Prostate gland (tissue), 2 donors: ENCODE results near the gene SLC28A3. TPM values are rescaled to one million over a fixed set of nuclear protein-coding genes. Genes with fewer than 3 reads are reported as not detected.
A peak's percentile ranks its signal among the peaks of the same experiment; 100 is the strongest.

ENCODE experiments used
- DNase-seq: peaks from one replicate; pipeline ENCODE4 v3.0.0-alpha.2; 2019; ENCODE audit warnings: low spot score
- H3K27ac ChIP-seq, 2 donors: fragments of 200-600 bp; sonication (generic); 2 replicates each; pipeline ENCODE4 v1.5.1; 2017 to 2019
- H3K27me3 ChIP-seq: fragments of 200-600 bp; sonication (generic); replicated peaks from 2 replicates; pipeline ENCODE4 v1.5.1; 2019; ENCODE audit not compliant: insufficient read depth
- H3K36me3 ChIP-seq, 2 donors: fragments of 200-600 bp; sonication (generic); 1 replicate in 1 of 2; 2 replicates in 1 of 2; pipeline versions ENCODE4 v1.5.1 to v1.8.1; 2017 to 2019
- H3K4me1 ChIP-seq: fragments of 200-600 bp; sonication (generic); replicated peaks from 2 replicates; pipeline ENCODE4 v1.5.1; 2019
- H3K4me3 ChIP-seq, 2 donors: fragments of 200-600 bp; sonication (generic); 2 replicates each; pipeline ENCODE4 v1.5.1; 2017 to 2019
- H3K9me3 ChIP-seq: fragments of 200-600 bp; sonication (generic); 2 replicates; pipeline ENCODE4 v1.5.1; 2017
- CTCF ChIP-seq, 4 experiments: fragments of 200-600 bp in 2 of 4; fragments of 450-650 bp in 2 of 4; sonication (generic) in 2 of 4; IDR thresholded peaks; 1 replicate in 3 of 4; 2 replicates in 1 of 4; pipeline ENCODE4 v1.5.1; 2016 to 2019; ENCODE audit warnings: antibody characterized with exemption in 4 of 4, mild to moderate bottlenecking in 2 of 4, moderate library complexity in 2 of 4
- POLR2A ChIP-seq: fragments of 450-650 bp; IDR thresholded peaks from one replicate; pipeline ENCODE4 v1.6.1; 2016; ENCODE audit warnings: antibody characterized with exemption, mild to moderate bottlenecking
- POLR2AphosphoS5 ChIP-seq: sonication (generic); formaldehyde crosslinking; IDR thresholded peaks from one replicate; pipeline ENCODE4 v1.6.1; 2017; ENCODE audit warnings: antibody characterized with exemption
- WGBS: methylation state at CpG from one replicate; pipeline ENCODE4 v1.1.5; 2018; 5-methylcytosine and 5-hydroxymethylcytosine counted together
- intact Hi-C: fragments of 100-400 bp; cut with DNase I; formaldehyde crosslinking; loops from one replicate; pipeline ENCODE4 v1.14.2; 2022
- total RNA-seq, 2 donors: library from RNA; depleted of rRNA; stranded (reverse); fragments of >200 nt; gene quantifications; one replicate each; pipeline ENCODE4 v1.1.0, GENCODE V29; 2016

Gene SLC28A3
- total RNA-seq, 2 donors from 2014 or later, result 0.23 TPM; not detected in 1

DNA sequence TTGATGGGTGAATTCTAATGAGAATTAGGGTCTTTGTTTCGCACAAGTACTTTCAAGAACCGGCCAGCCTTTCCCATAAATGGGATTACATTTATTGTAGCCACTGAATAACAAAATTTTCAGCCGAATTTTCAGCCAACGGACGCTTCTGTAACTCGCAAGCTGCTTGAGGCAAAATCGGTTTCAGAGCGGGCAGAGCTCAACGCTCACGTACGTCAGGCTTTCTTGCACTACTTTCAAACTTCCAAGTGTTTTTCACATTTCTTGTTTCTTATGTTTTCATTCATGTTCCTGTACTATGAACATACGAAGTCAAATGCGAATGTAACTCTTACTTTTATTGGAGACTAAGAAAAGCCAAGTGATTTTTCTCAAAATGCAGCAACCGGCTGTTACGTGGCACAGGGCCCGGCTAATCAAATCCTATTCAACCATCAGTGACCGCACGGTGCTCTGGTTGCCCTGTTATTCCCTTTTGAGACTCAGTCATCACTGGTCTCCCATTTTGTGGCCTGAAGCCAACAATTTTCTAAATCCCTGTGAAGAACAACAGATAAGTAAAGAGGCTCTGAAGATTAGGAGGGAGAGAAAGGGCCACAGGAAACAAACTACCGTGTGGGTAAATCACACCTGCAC lies 68.5 kb downstream of the SLC28A3 start:
- no peak for DNase-seq
- TF ChIP-seq POLR2A (no peak), CTCF (IDR thresholded peaks at IDR 0.05) (no peak), POLR2AphosphoS5 (no peak)
- Histone ChIP-seq H3K36me3 (no peaks in the 10 kb centered on the region), H3K9me3 (no peaks in the 10 kb centered on the region), H3K4me3 (peak overlapping the region in 1 of 2 donors; percentile 2), H3K4me1 (no peaks in the 10 kb centered on the region), H3K27me3 (peaks cover 4% of the 10 kb centered on the region), H3K27ac (no peak overlapping the region)
- 60% methylated on average over 19 of the region's 19 CpGs for WGBS
- intact Hi-C loops, result loop anchor here (5.0 kb wide), 1 partner anchor 45 kb away; no protein-coding TSS in a partner anchor

- 3% methylated on average over 17 of the region's 17 CpGs for WGBS
- Histone ChIP-seq H3K9me3 (no peaks in the 10 kb centered on the region), H3K36me3 (no peaks in the 10 kb centered on the region), H3K27me3 (peaks cover 4% of the 10 kb centered on the region), H3K27ac (no peak overlapping the region), H3K4me3 (peak overlapping the region in 1 of 2 donors; percentile 2), H3K4me1 (no peaks in the 10 kb centered on the region)
- peak; percentile 7 for DNase-seq
- no peak for TF ChIP-seq POLR2AphosphoS5
- no peak for TF ChIP-seq CTCF (IDR thresholded peaks at IDR 0.05)
- no peak for TF ChIP-seq POLR2A
- intact Hi-C loops, result loop anchor here (5.0 kb wide), 1 partner anchor 46 kb away; no protein-coding TSS in a partner anchor
These were observed 69.0 kb downstream of the SLC28A3 start for GRCh38 chr9:84271531-84271900.

DNA sequence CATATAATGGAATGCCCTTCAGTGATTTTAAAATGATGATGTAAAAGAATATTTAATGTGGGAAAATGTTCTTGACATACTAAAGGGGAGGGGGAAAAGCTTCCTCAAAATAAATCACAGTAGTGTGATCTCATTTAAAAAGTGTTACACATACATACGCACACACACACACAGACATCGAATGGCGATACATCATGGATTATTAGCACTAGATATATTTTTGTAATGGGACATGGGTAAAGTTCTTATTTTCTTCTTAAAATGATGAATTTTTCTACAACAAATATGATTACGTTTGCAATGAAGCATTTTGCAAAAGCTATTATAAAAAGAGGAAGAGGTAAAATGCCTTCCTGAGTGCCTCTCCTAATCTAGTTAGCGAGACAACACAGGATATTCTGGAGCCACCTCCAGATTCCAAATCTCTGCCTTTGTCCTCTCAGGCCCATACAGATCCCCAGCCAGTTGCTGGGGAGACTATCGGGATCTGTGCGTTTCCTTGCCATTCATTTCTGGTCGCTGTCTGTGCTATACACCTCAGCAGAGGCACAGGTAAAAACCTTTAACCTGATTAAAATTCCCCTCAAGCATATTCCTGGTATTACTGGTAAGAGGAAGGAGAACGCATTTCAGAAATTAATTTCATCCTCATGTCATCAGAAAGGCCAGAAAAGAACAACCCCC lies 69.6 kb downstream of the SLC28A3 start:
- DNase-seq, result no peak
- peaks cover 4% of the 10 kb centered on the region for H3K27me3 ChIP-seq
- intact Hi-C loops, result loop anchor here (5.0 kb wide), 1 partner anchor 46 kb away; no protein-coding TSS in a partner anchor
- H3K4me3 ChIP-seq, result no peak overlapping the region
- no peaks in the 10 kb centered on the region for H3K36me3 ChIP-seq
- 44% methylated on average over 9 of the region's 9 CpGs for WGBS
- no peak overlapping the region for H3K27ac ChIP-seq
- H3K9me3 ChIP-seq, result no peaks in the 10 kb centered on the region
- no peak for TF ChIP-seq POLR2AphosphoS5
- no peak for TF ChIP-seq POLR2A
- TF ChIP-seq CTCF (IDR thresholded peaks at IDR 0.05), result no peak
- no peaks in the 10 kb centered on the region for H3K4me1 ChIP-seq

- no peaks in the 10 kb centered on the region for H3K4me1 ChIP-seq
- H3K27me3 ChIP-seq, result no peaks in the 10 kb centered on the region
- H3K9me3 ChIP-seq, result no peaks in the 10 kb centered on the region
- TF ChIP-seq CTCF (IDR thresholded peaks at IDR 0.05) (no peak), POLR2AphosphoS5 (no peak), POLR2A (no peak)
- H3K36me3 ChIP-seq, result no peaks in the 10 kb centered on the region
- DNase-seq, result no peak
- intact Hi-C loops, result loop anchor here (10.0 kb wide), 1 partner anchor 91 kb away; no protein-coding TSS in a partner anchor
- H3K27ac ChIP-seq, result no peak overlapping the region
- whole genome bisulfite sequencing, result 42% methylated on average over 5 of the region's 5 CpGs
- no peak overlapping the region for H3K4me3 ChIP-seq
These were observed 74.4 kb downstream of the SLC28A3 start for GRCh38 chr9:84266087-84266561.
